Spinal cord (tissue), 10 donors: ENCODE data around the gene TRIM67. TPM values are rescaled to one million over a fixed set of nuclear protein-coding genes. Genes with fewer than 3 reads are reported as not detected.

Experiments
- DNase-seq, 6 donors: peaks; one replicate each; pipeline versions ENCODE4 v3.0.0 to v3.0.0-alpha.2; 2013 to 2015; ENCODE audit warnings: low spot score in 6 of 6, low read depth in 4 of 6
- H3K27ac ChIP-seq: one replicate; pipeline ENCODE4 v1.5.1; 2013; ENCODE audit warnings: low read depth, low read length, control low read depth
- H3K27me3 ChIP-seq: one replicate; pipeline ENCODE4 v1.6.1; 2013; ENCODE audit warnings: low read length; ENCODE audit not compliant: control insufficient read depth, insufficient read depth
- H3K36me3 ChIP-seq: one replicate; pipeline ENCODE4 v1.6.1; 2013; ENCODE audit warnings: low read length; ENCODE audit not compliant: control insufficient read depth, insufficient read depth
- H3K4me1 ChIP-seq: one replicate; pipeline ENCODE4 v1.6.1; 2013; ENCODE audit warnings: low read length; ENCODE audit not compliant: control insufficient read depth, insufficient read depth
- H3K4me3 ChIP-seq: one replicate; pipeline ENCODE4 v1.5.1; 2013; ENCODE audit warnings: low read depth, low read length, control low read depth
- H3K9me3 ChIP-seq: one replicate; pipeline ENCODE4 v1.6.1; 2013; ENCODE audit warnings: low read length; ENCODE audit not compliant: control insufficient read depth, insufficient read depth
- WGBS: methylation state at CpG from one replicate; pipeline ENCODE4 v1.1.5; 2013; ENCODE audit warnings: missing lambda C conversion rate; ENCODE audit not compliant: insufficient coverage; 5-methylcytosine and 5-hydroxymethylcytosine counted together
- polyA plus RNA-seq, 2 donors: library from polyadenylated mRNA; unstranded; fragments of 120-200 nt; gene quantifications; one replicate each; pipeline ENCODE4 v1.2.1, GENCODE V29; 2013; ENCODE audit not compliant: insufficient read length in 2 of 2
- total RNA-seq, 2 donors: library from RNA; depleted of rRNA in 1 of 2; stranded (reverse); fragments of 120-200 nt in 1 of 2; fragments of >200 nt in 1 of 2; gene quantifications; one replicate each; pipeline versions ENCODE4 v1.2.3 to v1.2.4, GENCODE V29; 2013 to 2014
- donor health status: healthy.

Gene TRIM67
- total and polyA plus RNA-seq, 4 donors = 5.2 to 37.2 (median 23.8) TPM

DNA sequence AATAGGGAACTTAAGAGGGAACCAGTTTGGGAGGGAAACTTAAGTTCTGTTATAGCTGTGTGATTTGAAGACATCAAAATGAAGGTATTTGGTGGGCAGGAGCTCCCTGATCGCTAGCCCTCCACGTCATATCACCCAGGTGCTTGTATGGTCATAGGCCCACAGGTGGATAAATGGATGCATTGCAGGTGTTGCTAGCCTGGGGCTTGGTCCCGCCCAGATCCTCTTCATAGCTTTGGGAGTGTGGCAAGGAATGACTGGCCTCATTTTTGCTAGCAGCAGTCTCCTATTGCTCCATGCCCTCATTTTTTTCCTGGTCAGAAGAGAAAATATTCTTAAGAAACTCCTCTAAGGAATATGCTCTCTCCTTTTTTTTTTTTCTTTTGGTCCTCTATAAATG, 90.5 kb downstream of the TRIM67 start:
- Histone ChIP-seq H3K9me3 (no peaks in the 10 kb centered on the region), H3K27me3 (no peaks in the 10 kb centered on the region), H3K27ac (no peak overlapping the region), H3K36me3 (peaks cover 17% of the 10 kb centered on the region), H3K4me1 (no peaks in the 10 kb centered on the region), H3K4me3 (no peak overlapping the region)
- no peak for DNase-seq
- 96% methylated on average over 2 of the region's 3 CpGs for WGBS

DNA sequence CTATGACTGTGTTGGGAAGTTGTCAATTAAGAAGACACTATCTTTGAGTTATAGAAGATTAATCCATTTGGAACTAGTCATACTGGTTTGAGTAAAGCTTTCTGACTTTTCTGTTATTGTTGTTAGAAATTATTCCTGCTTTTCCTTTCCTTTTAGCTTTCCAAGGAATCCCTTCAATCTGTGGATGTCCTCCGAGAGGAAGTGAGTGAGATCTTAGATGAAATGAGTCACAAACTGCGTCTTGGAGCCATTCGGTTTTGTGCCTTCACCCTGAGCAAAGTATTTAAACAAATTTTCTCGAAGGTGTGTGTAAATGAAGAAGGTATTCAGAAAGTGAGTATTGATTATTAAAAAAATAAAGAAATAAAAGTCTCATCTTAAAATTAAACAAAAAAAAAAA, 98.5 kb downstream of the TRIM67 start:
- no CpG with 5 or more reads among the region's 4 CpGs for WGBS
- H3K27me3 ChIP-seq = no peaks in the 10 kb centered on the region
- peaks cover 14% of the 10 kb centered on the region for H3K36me3 ChIP-seq
- no peak for DNase-seq
- no peak overlapping the region for H3K4me3 ChIP-seq
- H3K9me3 ChIP-seq = no peaks in the 10 kb centered on the region
- no peak overlapping the region for H3K27ac ChIP-seq
- no peaks in the 10 kb centered on the region for H3K4me1 ChIP-seq

DNA sequence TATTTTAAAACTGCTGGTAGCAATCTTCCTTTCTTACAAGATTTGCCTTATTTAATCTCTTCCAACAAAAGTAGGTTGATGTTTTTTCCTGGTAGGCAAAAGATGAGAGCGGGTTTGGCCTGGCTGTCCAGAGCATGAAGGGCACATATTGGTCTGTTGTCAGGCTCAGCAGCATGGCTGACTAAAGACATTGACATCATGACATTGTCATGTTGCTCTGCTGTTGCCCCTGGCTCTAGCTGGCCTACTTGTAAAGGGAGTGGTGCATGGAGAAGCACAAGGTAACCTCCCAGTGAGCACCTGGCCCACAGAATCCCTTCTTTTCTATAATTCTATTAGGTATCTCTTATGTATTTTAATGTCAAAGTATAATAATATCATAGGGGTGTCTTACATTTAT, 102.8 kb downstream of the TRIM67 start:
- WGBS = 100% methylated on average over 1 of the region's 1 CpG
- Histone ChIP-seq H3K9me3 (no peaks in the 10 kb centered on the region), H3K36me3 (peaks cover 16% of the 10 kb centered on the region), H3K4me3 (no peak overlapping the region), H3K27me3 (no peaks in the 10 kb centered on the region), H3K4me1 (no peaks in the 10 kb centered on the region), H3K27ac (no peak overlapping the region)
- DNase-seq = no peak

DNA sequence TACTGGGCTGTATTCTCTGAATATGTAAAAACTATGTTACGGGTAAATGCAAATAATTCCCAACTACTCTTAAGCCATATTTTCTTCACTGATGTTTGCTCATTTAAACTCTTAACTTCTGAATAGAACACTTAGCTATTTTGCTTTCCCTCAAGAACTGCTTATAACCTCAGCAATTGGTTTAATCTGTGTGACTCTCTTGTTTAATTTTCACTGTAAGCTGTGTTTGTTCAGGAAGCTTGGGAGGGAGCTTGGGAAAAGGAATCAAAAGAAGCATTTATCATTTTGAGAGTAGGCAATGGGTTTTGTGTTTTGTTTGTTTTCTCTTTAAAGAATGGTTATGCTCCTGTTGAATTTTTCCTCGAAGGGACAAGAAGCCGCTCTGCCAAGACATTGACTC, 103.5 kb downstream of the TRIM67 start:
- Histone ChIP-seq H3K36me3 (peaks cover 19% of the 10 kb centered on the region), H3K9me3 (no peaks in the 10 kb centered on the region), H3K27ac (no peak overlapping the region), H3K4me3 (no peak overlapping the region), H3K27me3 (no peaks in the 10 kb centered on the region), H3K4me1 (no peaks in the 10 kb centered on the region)
- no peak for DNase-seq
- WGBS = no CpG with 5 or more reads among the region's 3 CpGs

DNA sequence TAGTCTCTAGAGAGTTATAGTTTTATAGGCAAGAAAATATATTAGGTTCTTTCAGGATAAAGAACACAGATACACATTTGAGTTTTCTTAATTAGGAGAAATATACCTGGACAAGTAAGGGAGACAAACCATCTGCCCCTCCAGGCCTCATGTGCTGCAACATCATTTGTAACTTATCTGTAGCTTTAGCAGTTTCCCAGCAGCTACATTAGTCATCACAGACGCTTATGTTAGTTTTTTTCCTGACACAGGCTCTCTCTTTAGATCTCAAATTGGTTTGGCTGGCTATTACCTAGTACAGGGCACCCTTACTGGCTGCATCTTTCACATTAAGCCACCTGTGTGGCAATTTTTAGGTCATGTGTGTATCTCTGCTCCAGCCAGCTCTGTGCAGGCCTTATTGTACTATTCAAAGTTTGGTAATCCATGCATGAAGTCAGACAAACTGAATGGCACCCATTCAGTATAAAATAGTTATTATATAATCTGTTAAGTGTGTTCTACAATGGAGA, 105.0 kb downstream of the TRIM67 start:
- H3K4me3 ChIP-seq = no peak overlapping the region
- no peaks in the 10 kb centered on the region for H3K9me3 ChIP-seq
- H3K36me3 ChIP-seq = peaks cover 31% of the 10 kb centered on the region
- no peak for DNase-seq
- WGBS = 0% methylated on average over 1 of the region's 1 CpG
- no peaks in the 10 kb centered on the region for H3K4me1 ChIP-seq
- no peak overlapping the region for H3K27ac ChIP-seq
- H3K27me3 ChIP-seq = no peaks in the 10 kb centered on the region

Other genes with a start within 250 kb of the TRIM67 start
- gene TTC13, start 183.2 kb upstream of the TRIM67 start, total RNA-seq = 10 to 100 TPM; 23.5 to 48.3 TPM
- 10 to 100 TPM; 34.0 to 36.2 TPM for gene TTC13, start 183.2 kb upstream of the TRIM67 start, polyA plus RNA-seq
- 10 to 100 TPM; 24.1 to 28.7 TPM for gene ARV1, start 183.0 kb upstream of the TRIM67 start, total RNA-seq
- gene ARV1, start 183.0 kb upstream of the TRIM67 start, polyA plus RNA-seq = 10 to 100 TPM; 34.8 to 40.4 TPM
- 10 to 100 TPM; 12.9 to 20.9 TPM for gene FAM89A, start 121.8 kb upstream of the TRIM67 start, total RNA-seq
- 10 to 100 TPM; 26.1 to 28.8 TPM for gene FAM89A, start 121.8 kb upstream of the TRIM67 start, polyA plus RNA-seq
- gene GNPAT, start 79.2 kb downstream of the TRIM67 start, total RNA-seq = 10 to 100 TPM; 51.4 to 66.4 TPM
- gene GNPAT, start 79.2 kb downstream of the TRIM67 start, polyA plus RNA-seq = 10 to 100 TPM; 62.1 to 64.2 TPM
- gene EXOC8, start 175.8 kb downstream of the TRIM67 start, total RNA-seq = 10 to 100 TPM; 13.3 to 26.9 TPM
- 10 to 100 TPM; 11.5 to 14.5 TPM for gene EXOC8, start 175.8 kb downstream of the TRIM67 start, polyA plus RNA-seq
- gene SPRTN, start 176.2 kb downstream of the TRIM67 start, total RNA-seq = 10 to 100 TPM; 16.3 to 18.0 TPM
- 10 to 100 TPM in 1 of 2 donors, 1 to 10 TPM in 1; 9.8 to 14.2 TPM for gene SPRTN, start 176.2 kb downstream of the TRIM67 start, polyA plus RNA-seq